GM12801 (cell line): ENCODE measurements around the gene ATXN7.

Experiments
- CTCF ChIP-seq: IDR thresholded peaks from one replicate; pipeline ENCODE4 v1.5.1; 2011; ENCODE audit warnings: control low read depth; ENCODE audit not compliant: insufficient read length; ENCODE audit errors: extremely low read depth

Gene ATXN7

DNA sequence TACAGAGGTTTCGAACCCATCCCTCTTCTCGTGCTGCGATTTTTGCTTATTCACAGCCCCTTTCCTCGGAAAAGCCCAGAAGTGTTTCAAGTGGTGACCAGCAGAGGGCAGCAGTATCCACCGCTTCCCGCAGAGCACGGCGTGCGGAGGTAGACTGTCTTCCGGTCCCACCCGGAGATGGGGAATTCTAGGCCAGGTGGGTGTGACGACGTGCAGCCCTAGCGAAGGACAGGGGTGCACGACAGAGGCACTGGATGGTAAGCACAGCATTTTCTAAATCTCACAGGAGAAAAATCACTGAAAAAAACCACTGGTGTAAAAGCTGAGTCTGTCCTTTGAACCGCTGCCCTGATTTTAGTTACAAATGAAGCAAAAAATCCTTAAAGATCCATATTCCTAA is 167.1 kb downstream of the ATXN7 start:
- TF ChIP-seq CTCF, result no peak

- TF ChIP-seq CTCF, result no peak
Observed at GRCh38 chr3:64031540-64032508, 168.2 kb downstream of the ATXN7 start.

DNA sequence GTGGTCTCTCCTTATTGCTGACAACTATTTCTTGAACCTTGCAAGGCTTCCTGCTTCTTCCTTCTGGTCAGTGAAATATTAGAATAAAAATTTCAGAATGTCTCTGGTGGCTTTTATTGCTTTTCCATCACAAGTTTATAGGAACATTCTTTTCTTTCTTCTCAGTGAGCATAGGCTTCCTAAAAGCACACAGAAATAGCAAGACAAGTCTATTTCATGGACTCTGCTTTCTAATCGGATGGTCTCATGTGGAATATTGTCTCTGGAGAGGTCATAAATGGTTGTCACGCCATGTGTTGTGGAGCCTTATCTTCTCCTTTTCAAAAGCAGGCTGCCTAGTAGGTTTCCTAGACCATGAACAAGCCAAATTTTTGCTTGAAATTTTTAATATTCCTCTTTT is 169.4 kb downstream of the ATXN7 start:
- no peak for TF ChIP-seq CTCF

GRCh38 chr3:64037084-64037483 is 173.4 kb downstream of the ATXN7 start:
- TF ChIP-seq CTCF, result no peak

DNA sequence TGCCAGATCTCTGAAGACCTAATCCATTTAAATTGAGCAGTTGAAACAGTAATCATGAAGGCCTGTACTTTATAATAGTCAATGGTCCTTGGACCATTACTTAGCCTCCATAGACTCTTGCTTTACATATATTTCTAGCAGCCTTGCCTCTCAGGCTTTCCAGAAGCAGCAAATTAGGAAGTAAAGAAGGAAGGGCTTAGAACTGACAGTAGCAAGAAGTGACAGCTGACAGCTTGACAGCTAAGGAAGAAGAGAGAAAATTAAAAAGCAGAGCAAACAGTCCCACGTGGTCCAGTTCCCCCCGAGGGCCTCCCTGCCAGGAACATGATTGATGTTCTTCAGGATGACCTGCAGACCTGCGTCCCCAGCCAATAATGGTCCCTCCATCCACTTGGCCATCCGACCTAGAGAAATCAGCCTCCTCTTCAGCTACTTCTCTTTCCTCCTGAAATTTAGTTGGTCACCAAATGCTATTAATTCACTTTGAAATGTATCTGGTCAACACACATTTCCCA is 174.6 kb downstream of the ATXN7 start:
- TF ChIP-seq CTCF, result no peak

DNA sequence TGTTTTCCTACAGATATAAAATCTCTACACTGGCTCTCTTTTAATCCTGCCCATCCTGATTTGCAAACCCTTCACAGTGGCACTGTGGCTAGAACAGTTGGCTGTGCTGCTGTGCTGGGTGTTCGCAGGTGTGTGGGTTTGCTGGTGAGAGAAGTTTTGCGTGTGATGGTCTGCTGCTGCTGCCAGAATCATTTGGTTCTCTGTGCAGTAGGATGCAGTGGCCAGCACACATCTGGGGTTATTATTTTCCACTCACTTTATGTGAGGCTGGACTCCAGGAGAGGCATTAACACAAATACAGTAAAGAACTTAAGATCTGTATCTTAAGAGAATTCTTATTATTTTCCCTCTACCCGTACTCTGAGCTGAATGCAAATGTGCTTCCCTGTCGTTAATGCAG is 175.7 kb downstream of the ATXN7 start:
- no peak for TF ChIP-seq CTCF

GRCh38 chr3:64039981-64040733 is 176.5 kb downstream of the ATXN7 start:
- no peak for TF ChIP-seq CTCF
